SU-DHL-6 (cell line): Measurements from ENCODE around the gene TUBA1A.

ENCODE experiments used
- CTCF ChIP-seq: fragments of 200-600 bp; sonication (generic); IDR thresholded peaks from one replicate; pipeline ENCODE4 v1.5.1; 2017; ENCODE audit warnings: antibody characterized with exemption, mild to moderate bottlenecking, low read length, moderate library complexity; ENCODE audit not compliant: insufficient read depth, poor library complexity, severe bottlenecking
- EZH2phosphoT487 ChIP-seq: fragments of 200-600 bp; sonication (generic), shearing (Covaris generic); conservative IDR thresholded peaks from 2 replicates; pipeline ENCODE4 v1.6.1; 2018; ENCODE audit warnings: mild to moderate bottlenecking, antibody characterized with exemption, low read length, moderate library complexity, mixed read lengths

DNA sequence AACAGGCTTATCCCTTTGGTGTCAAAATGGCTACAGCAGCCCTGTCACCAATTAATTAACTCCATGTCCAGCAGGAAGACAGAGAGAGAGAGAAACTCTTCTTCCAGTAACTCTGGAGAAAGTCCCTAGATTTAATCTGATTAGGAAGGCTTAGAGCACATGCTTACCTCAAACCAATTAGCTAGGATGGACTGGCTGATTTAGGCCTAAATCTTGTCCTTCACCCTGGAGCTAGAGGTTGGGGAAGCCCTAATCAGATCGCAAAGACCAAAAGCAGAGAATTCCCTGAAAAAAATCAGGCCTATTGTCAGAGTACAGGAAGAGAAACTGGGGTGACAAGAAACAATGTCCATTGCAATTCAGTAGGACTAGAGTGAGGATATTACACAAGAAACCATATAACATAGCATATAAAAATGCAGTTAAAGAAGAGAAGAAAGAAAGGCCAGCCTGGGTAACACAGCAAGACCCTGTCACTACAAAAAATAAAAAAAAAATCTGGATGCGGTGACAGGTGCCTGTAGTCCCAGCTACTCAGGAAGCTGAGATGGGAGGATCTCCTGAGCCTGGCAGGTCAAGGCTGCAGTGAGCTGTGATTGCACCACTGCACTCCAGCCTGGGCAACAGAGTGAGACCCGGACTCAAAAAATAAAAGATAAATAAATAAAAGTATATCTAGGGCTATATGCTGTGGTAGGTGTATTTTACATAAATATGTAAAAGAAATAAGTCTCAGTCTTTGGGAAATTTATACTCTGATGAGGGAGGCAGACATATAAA is 34.9 kb upstream of the TUBA1A start:
- no peak for TF ChIP-seq EZH2phosphoT487
- no peak for TF ChIP-seq CTCF
